OCI-LY7 (cell line): ENCODE data around the gene PCNX3.

Experiments
- CTCF ChIP-seq: fragments of 200-600 bp; sonication (generic); conservative IDR thresholded peaks from 2 replicates; pipeline ENCODE4 v1.5.1; 2014; ENCODE audit warnings: mild to moderate bottlenecking, antibody characterized with exemption, low read length, moderate library complexity, mixed read lengths
- EZH2phosphoT487 ChIP-seq: fragments of 200-600 bp; sonication (generic); IDR thresholded peaks from 2 replicates; pipeline ENCODE4 v1.6.1; 2018; ENCODE audit warnings: low read depth, borderline replicate concordance, mild to moderate bottlenecking, mixed run types, antibody characterized with exemption, low read length, moderate library complexity, mixed read lengths

- TF ChIP-seq CTCF (no peak), EZH2phosphoT487 (no peak)
Measured at GRCh38 chr11:65654375-65655349, 39.1 kb downstream of the PCNX3 start.
